ENCODE measurements around the gene ZDHHC21. TPM values are rescaled to one million over a fixed set of nuclear protein-coding genes. Genes with fewer than 3 reads are reported as not detected.

The ZDHHC21 gene
- total and polyA plus RNA-seq, 2 experiments from 2014 or later = 4.0 to 13.5 TPM

- Histone ChIP-seq H3K27me3 (ENCODE audit: insufficient read depth) (peaks cover 7% of the 10 kb centered on the region), H3K4me1 (ENCODE audit: insufficient read depth) (no peaks in the 10 kb centered on the region), H3K79me2 (replicated peaks; ENCODE audit: insufficient read depth) (no peaks in the 10 kb centered on the region), H3K4me2 (no peak overlapping the region), H3K9me2 (ENCODE audit: insufficient read depth) (no peaks in the 10 kb centered on the region), H3K36me3 (ENCODE audit: insufficient read depth) (no peaks in the 10 kb centered on the region), H3K4me3 (no peak overlapping the region), H3F3A (replicated peaks; ENCODE audit: low read depth) (no peaks in the 10 kb centered on the region), H4K20me1 (replicated peaks; ENCODE audit: insufficient read depth) (no peaks in the 10 kb centered on the region), H2AFZ (no peak overlapping the region), H3K27ac (ENCODE audit: low read depth) (no peak overlapping the region)
- Mint-ChIP-seq H3K4me3 (no peak overlapping the region), H3K9me3 (no peaks in the 10 kb centered on the region; the same call in 2 of the 3 replicates), H3K27ac (no peak overlapping the region), H3K36me3 (ENCODE audit: low read depth) (peaks cover 2% of the 10 kb centered on the region; the same call in 1 of the 3 replicates), H3K4me1 (no peaks in the 10 kb centered on the region), H3K27me3 (ENCODE audit: insufficient read depth, low read depth, poor library complexity) (peaks cover 1% of the 10 kb centered on the region)
- no peak for DNase-seq (ENCODE audit: low spot score)
- TF ChIP-seq EZH2 (IDR thresholded peaks at IDR 0.05; ENCODE audit: low read depth, unreplicated experiment) = no peak
- no peak for TF ChIP-seq JUNB (IDR thresholded peaks at IDR 0.05; ENCODE audit: unreplicated experiment)
- TF ChIP-seq STAT1 (IDR thresholded peaks at IDR 0.05; ENCODE audit: unreplicated experiment) = no peak
- TF ChIP-seq ZNF331 (CRISPR knock-in tag; IDR thresholded peaks at IDR 0.05; ENCODE audit: low read depth) = no peak
- TF ChIP-seq ZNF462 (CRISPR knock-in tag; IDR thresholded peaks at IDR 0.05) = no peak
- no peak for TF ChIP-seq POLR2AphosphoS5 (IDR thresholded peaks at IDR 0.05; ENCODE audit: low read depth)
- TF ChIP-seq REST (IDR thresholded peaks at IDR 0.05; ENCODE audit: unreplicated experiment) = no peak
- no peak for TF ChIP-seq CREB1 (CRISPR knock-in tag; IDR thresholded peaks at IDR 0.05; ENCODE audit: low read depth)
- TF ChIP-seq EZH2phosphoT487 (IDR thresholded peaks at IDR 0.05; ENCODE audit: unreplicated experiment) = no peak
- no peak for TF ChIP-seq ETS1 (IDR thresholded peaks at IDR 0.05)
- ATAC-seq = no peak
These were observed 20.0 kb upstream of the ZDHHC21 start for GRCh38 chr9:14713187-14713767.
